Testis (tissue), 3 donors: Measurements from ENCODE around the gene SIGLEC14. TPM values are rescaled to one million over a fixed set of nuclear protein-coding genes. Genes with fewer than 3 reads are reported as not detected.

Experiments used
- DNase-seq: peaks from one replicate; pipeline ENCODE4 v3.0.0-alpha.2; 2019
- H3K27ac ChIP-seq, 2 donors: fragments of 200-600 bp; sonication (generic); one replicate each; pipeline ENCODE4 v1.5.1; 2019
- H3K27me3 ChIP-seq: fragments of 200-600 bp; sonication (generic); one replicate; pipeline ENCODE4 v1.5.1; 2019
- H3K36me3 ChIP-seq: fragments of 200-600 bp; sonication (generic); one replicate; pipeline ENCODE4 v1.5.1; 2017; ENCODE audit warnings: low read depth; ENCODE audit errors: missing control alignments
- H3K4me1 ChIP-seq: fragments of 200-600 bp; sonication (generic); one replicate; pipeline ENCODE4 v1.5.1; 2019
- H3K4me3 ChIP-seq, 2 donors: fragments of 200-600 bp; sonication (generic); one replicate each; pipeline ENCODE4 v1.5.1; 2017 to 2019
- H3K9me3 ChIP-seq: fragments of 200-600 bp; sonication (generic); one replicate; pipeline ENCODE4 v1.5.1; 2017
- POLR2A ChIP-seq: fragments of 450-650 bp; IDR thresholded peaks from one replicate; pipeline ENCODE4 v1.6.1; 2017; ENCODE audit warnings: antibody characterized with exemption, mild to moderate bottlenecking, moderate library complexity
- whole genome bisulfite sequencing, 2 donors: methylation state at CpG; one replicate each; pipeline ENCODE4 v1.1.5; 2018; 5-methylcytosine and 5-hydroxymethylcytosine counted together
- intact Hi-C: fragments of 100-400 bp; cut with DNase I; formaldehyde crosslinking; loops from one replicate; pipeline ENCODE4 v1.15.1; 2023; ENCODE audit warnings: low total_unique reads
- polyA plus RNA-seq: library from polyadenylated mRNA; stranded (reverse); fragments of 350-450 nt; fragmentation: Illumina TruSeq; extraction: RNeasy Lipid Tissue Mini Kit (QIAGEN cat#74804); gene quantifications from one replicate; pipeline ENCODE4 v1.2.3, GENCODE V29; 2014; ENCODE audit warnings: low read depth, low replicate concordance; ENCODE audit not compliant: insufficient read depth
- total RNA-seq, 2 donors: library from RNA; depleted of rRNA; stranded (reverse); fragments of >200 nt; gene quantifications; one replicate each; pipeline ENCODE4 v1.2.3, GENCODE V29; 2016
- TF ChIP-seq, protein P1 (sequence below), 3 experiments: fragments of 450-650 bp in 2 of 3; fragments of 200-600 bp in 1 of 3; sonication (generic) in 1 of 3; IDR thresholded peaks; one replicate each; pipeline ENCODE4 v1.5.1; 2016 to 2019; ENCODE audit warnings: antibody characterized with exemption in 3 of 3, mild to moderate bottlenecking in 2 of 3, moderate library complexity in 1 of 3

SIGLEC14 gene
- total and polyA plus RNA-seq, 3 donors from 2014 or later: 1.5 to 5.7 (median 3.7) TPM

DNA sequence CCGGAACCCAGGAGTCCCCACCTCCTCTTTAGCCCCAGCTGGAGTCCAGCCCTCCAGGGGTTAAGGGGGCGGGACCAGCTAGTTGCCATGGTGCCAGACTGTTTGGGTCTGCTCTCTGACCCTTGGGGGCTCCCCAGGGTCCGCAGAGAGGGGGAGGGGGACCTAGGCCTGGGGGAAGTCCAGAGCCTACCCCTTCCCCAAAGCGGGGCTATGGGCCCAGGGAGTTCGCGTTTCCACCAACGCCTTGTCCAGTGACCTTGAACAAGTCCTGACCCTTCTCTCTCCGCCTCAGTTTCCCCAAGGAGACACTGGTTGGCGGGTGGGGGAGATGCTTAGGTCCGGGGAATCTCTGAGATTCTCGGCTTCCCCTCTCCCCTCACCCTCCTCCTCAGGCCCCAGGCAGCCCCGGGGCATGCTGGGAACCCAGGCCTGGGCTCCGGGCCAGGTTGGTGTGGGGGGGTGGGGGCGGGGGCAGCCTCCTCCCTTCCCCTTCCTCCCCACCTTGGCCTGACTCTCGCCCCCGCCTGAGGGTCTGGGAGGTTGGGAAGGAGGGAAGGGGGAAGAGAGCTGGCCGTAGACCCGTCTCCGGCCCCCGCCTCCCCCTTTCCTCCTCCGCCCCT is 43.9 kb upstream of the SIGLEC14 start:
- Histone ChIP-seq H3K36me3 (no peaks in the 10 kb centered on the region), H3K4me3 (peak overlapping the region; percentile 91), H3K27ac (peak overlapping the region; percentile 96 to 99), H3K9me3 (no peaks in the 10 kb centered on the region), H3K4me1 (peaks cover 27% of the 10 kb centered on the region), H3K27me3 (no peaks in the 10 kb centered on the region)
- TF ChIP-seq, protein P1, sequence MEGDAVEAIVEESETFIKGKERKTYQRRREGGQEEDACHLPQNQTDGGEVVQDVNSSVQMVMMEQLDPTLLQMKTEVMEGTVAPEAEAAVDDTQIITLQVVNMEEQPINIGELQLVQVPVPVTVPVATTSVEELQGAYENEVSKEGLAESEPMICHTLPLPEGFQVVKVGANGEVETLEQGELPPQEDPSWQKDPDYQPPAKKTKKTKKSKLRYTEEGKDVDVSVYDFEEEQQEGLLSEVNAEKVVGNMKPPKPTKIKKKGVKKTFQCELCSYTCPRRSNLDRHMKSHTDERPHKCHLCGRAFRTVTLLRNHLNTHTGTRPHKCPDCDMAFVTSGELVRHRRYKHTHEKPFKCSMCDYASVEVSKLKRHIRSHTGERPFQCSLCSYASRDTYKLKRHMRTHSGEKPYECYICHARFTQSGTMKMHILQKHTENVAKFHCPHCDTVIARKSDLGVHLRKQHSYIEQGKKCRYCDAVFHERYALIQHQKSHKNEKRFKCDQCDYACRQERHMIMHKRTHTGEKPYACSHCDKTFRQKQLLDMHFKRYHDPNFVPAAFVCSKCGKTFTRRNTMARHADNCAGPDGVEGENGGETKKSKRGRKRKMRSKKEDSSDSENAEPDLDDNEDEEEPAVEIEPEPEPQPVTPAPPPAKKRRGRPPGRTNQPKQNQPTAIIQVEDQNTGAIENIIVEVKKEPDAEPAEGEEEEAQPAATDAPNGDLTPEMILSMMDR (IDR thresholded peaks at IDR 0.05): no peak
- TF ChIP-seq POLR2A: no peak
- WGBS, 2 donors: 0 to 1% methylated on average over 7 to 17 of the region's 21 CpGs
- peak; percentile 66 for DNase-seq
- intact Hi-C loops: no loop called here

DNA sequence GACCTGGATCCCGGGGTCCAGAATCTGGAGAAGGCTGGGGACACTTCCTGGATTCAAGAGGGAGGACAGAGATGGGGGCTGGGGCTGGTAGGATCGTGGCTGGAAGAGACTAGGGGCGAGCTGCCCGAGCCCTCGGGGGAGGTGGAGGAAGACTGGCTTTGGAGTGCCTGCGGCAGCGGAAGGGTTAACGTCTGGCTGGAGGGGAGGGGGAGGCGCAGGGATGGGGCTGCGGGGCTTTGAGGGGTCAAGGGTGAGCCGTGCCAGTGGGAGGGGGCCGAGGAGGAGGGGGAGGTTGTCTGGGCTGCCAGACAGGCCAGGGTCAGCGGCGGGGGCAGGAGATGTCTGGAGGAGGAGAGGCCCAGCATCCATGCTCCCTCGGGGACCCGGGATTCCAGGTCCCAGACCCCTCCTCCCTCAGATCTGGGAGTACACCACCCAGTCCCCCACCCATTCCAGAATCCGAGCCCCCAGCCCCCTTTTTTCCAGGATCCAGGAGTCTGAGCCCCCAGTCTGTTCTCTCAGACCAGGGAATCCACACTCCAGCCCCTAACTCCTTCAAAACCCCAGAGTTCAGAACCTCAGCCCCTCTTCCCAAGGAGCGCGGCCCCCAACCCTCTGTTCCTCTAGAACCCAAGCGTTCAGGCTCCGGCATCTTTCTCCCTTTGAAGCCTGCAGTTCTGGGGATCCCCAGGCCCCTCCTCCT is 43.3 kb upstream of the SIGLEC14 start:
- H3K4me3 ChIP-seq: peak overlapping the region; percentile 91
- H3K27me3 ChIP-seq: no peaks in the 10 kb centered on the region
- peak; percentile 75 for DNase-seq
- intact Hi-C loops: no loop called here
- no peaks in the 10 kb centered on the region for H3K9me3 ChIP-seq
- TF ChIP-seq POLR2A: no peak
- TF ChIP-seq, protein P1 (IDR thresholded peaks at IDR 0.05): no peak
- whole genome bisulfite sequencing, 2 donors: 0 to 1% methylated on average over 21 of the region's 21 CpGs
- H3K27ac ChIP-seq: peak overlapping the region; percentile 96 to 99
- H3K4me1 ChIP-seq: peaks cover 27% of the 10 kb centered on the region
- H3K36me3 ChIP-seq: no peaks in the 10 kb centered on the region

DNA sequence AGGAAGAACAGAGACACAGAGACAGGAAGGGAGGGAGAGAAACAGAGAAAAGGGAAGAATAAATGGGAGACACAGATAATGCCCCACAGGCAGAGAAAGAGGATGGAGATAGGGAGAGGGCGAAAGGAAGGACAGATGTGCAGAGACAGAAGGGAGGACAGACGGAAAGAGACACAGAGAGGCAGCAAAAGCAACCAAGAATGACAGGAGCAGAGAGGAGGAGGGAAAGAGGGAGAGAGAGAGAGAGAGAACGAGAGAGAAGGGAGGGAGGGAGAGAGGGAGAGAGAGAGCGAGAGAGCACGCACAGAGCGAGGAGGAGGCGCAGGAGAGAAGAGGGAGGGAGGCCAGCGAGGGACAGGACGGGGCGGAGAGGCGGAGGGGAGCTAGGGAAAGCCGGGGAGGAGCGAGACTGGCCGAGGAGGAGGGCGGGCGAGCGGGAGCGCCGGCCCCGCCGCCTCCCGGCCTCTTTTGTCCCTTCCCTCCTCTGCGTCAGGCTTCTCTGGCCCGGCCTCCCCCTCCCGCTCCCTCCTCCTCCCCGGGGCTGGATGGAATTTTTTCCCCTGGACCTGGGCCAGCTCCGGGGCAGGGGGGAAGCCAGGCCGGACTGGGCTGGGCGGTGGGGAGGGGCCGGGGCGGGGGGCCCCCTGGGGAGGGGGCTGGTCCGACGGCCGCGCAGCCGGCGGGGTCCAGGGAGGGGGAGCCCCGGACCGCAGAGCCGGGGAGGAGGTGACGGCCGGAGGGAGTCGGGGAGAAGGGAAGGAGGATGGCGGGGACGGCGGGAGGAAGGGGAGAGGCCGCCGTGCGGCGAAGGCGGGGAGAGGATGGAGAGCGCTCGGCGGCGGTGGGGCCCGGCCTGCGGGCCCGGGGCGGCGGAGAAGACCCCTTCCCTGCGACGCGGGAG is 42.3 kb upstream of the SIGLEC14 start:
- Histone ChIP-seq H3K4me3 (peak overlapping the region; percentile 91), H3K27me3 (no peaks in the 10 kb centered on the region), H3K36me3 (no peaks in the 10 kb centered on the region), H3K4me1 (peaks cover 27% of the 10 kb centered on the region), H3K9me3 (no peaks in the 10 kb centered on the region), H3K27ac (peak overlapping the region; percentile 96 to 99)
- WGBS, 2 donors: 0 to 1% methylated on average over 48 to 52 of the region's 63 CpGs
- intact Hi-C loops: no loop called here
- TF ChIP-seq, protein P1 (IDR thresholded peaks at IDR 0.05): peak; percentile 9 to 32 (median 25)
- no peak for TF ChIP-seq POLR2A
- DNase-seq: peak; percentile 92

DNA sequence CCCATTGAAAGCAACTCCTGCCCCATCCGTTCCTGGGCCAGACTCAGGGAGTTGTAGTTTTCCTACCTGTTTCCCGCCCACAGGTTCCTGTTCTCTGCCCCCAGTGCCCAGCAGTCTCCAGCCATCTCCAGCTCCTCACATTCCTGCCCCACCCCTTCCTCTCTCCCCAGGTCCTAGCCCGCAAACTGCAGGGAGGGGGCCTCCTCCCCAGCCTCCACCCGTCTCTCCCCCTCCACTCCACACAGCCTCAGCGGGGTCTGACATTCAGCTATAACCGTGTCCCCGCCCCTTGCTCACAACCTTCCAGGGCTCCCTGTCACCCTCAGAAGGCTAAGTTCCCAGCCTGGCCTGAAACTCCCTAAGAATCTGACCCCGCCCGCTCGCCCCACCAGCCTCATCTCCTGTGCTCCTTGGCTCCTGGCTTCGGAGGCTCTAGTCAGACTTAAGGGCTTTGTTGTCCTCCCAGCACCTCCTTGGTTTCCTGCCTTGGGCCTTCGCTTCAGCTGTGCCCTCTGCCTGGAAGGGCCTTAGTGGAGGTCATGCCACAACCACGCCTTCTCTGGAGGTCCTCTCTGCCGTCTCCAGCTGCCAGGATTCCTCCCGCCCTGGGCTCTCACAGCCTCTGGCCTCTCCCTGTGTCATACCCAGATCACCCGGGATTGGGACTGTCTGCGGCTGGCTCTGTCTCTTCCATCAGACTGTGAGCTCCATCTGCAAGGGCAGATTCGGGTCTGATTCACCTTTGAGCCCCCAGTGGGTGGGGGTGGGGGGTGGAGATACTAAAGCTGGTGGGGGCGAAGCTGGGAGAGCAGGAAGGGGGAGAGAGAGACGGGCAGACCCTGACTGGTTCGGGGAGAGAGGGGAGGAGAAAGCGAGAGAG is 41.4 kb upstream of the SIGLEC14 start:
- Histone ChIP-seq H3K27ac (peak overlapping the region; percentile 96 to 99), H3K36me3 (no peaks in the 10 kb centered on the region), H3K4me3 (peak overlapping the region; percentile 91), H3K4me1 (peaks cover 22% of the 10 kb centered on the region), H3K27me3 (no peaks in the 10 kb centered on the region), H3K9me3 (no peaks in the 10 kb centered on the region)
- intact Hi-C loops: no loop called here
- TF ChIP-seq, protein P1 (IDR thresholded peaks at IDR 0.05): no peak
- TF ChIP-seq POLR2A: no peak
- peak; percentile 59 for DNase-seq
- WGBS, 2 donors: 2 to 3% methylated on average over 16 to 22 of the region's 22 CpGs
